Breast epithelium (tissue), 3 donors: ENCODE data around the gene DOCK11.
"Not testable (repeated sequence)": the region's sequence is repeated elsewhere in the genome, so short reads cannot be mapped to it uniquely, and the experiment has no call there.

Experiments
- POLR2AphosphoS5 ChIP-seq, 3 donors: sonication (generic); formaldehyde crosslinking; IDR thresholded peaks; one replicate each; pipeline ENCODE4 v1.6.1; 2017; ENCODE audit warnings: antibody characterized with exemption in 3 of 3
- TF ChIP-seq, protein P1 (sequence below), 3 donors: fragments of 450-650 bp; IDR thresholded peaks; one replicate each; pipeline ENCODE4 v1.5.1; 2016 to 2017; ENCODE audit warnings: antibody characterized with exemption in 3 of 3, mild to moderate bottlenecking in 3 of 3, moderate library complexity in 3 of 3

GRCh38 chrX:118732551-118732950 is 236.9 kb downstream of the DOCK11 start:
- TF ChIP-seq, protein P1, sequence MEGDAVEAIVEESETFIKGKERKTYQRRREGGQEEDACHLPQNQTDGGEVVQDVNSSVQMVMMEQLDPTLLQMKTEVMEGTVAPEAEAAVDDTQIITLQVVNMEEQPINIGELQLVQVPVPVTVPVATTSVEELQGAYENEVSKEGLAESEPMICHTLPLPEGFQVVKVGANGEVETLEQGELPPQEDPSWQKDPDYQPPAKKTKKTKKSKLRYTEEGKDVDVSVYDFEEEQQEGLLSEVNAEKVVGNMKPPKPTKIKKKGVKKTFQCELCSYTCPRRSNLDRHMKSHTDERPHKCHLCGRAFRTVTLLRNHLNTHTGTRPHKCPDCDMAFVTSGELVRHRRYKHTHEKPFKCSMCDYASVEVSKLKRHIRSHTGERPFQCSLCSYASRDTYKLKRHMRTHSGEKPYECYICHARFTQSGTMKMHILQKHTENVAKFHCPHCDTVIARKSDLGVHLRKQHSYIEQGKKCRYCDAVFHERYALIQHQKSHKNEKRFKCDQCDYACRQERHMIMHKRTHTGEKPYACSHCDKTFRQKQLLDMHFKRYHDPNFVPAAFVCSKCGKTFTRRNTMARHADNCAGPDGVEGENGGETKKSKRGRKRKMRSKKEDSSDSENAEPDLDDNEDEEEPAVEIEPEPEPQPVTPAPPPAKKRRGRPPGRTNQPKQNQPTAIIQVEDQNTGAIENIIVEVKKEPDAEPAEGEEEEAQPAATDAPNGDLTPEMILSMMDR (IDR thresholded peaks at IDR 0.05): not testable (repeated sequence)
- TF ChIP-seq POLR2AphosphoS5 (IDR thresholded peaks at IDR 0.05): not testable (repeated sequence)
